Activated CD8-positive, alpha-beta T cell treated with anti-CD3 and anti-CD28 coated beads, Interleukin-2, amount 10 ng/mL, durations not matched to agents 7 days and 5 days (primary cell): ENCODE data around the gene TMX3. TPM values are rescaled to one million over a fixed set of nuclear protein-coding genes. Genes with fewer than 3 reads are reported as not detected.

Experiments
- ATAC-seq: fragments of 150-1000 bp; cut with Tn5 transposase; one replicate; pipeline ENCODE4 v1.10.0; 2021; ENCODE audit warnings: moderate library complexity
- CTCF ChIA-PET: fragments of 350-600 bp; sonication (Branson Sonifier 250); formaldehyde crosslinking; loops from one replicate; lab custom pipeline; 2021; ENCODE audit warnings: antibody characterized with exemption; lab: Charles Lee
- POLR2A ChIA-PET: fragments of 350-600 bp; sonication (Branson Sonifier 250); formaldehyde crosslinking; loops from one replicate; lab custom pipeline; 2021; ENCODE audit warnings: antibody characterized with exemption; lab: Charles Lee
- DNase-seq: peaks from one replicate; pipeline ENCODE4 v3.0.0-alpha.2; 2020
- H3K27ac Mint-ChIP-seq: one replicate; pipeline ENCODE4 v1.8.0; 2021; ENCODE audit warnings: mild to moderate bottlenecking, mixed read lengths
- H3K27me3 Mint-ChIP-seq: one replicate; pipeline ENCODE4 v1.8.0; 2021; ENCODE audit warnings: low read depth, mixed read lengths
- H3K36me3 Mint-ChIP-seq: one replicate; pipeline ENCODE4 v1.8.0; 2021; ENCODE audit warnings: low read depth, mixed read lengths
- H3K4me1 Mint-ChIP-seq: one replicate; pipeline ENCODE4 v1.8.0; 2021; ENCODE audit warnings: low read depth, mixed read lengths
- H3K4me3 Mint-ChIP-seq: one replicate; pipeline ENCODE4 v1.8.0; 2021; ENCODE audit warnings: mild to moderate bottlenecking, mixed read lengths
- H3K9me3 Mint-ChIP-seq: one replicate; pipeline ENCODE4 v1.8.0; 2022; ENCODE audit warnings: mixed read lengths; ENCODE audit not compliant: insufficient read depth
- total RNA-seq, 2 experiments: library from RNA; stranded (reverse); gene quantifications; one replicate each; pipeline ENCODE4 v1.2.3, GENCODE V29; 2021

The TMX3 gene
- total RNA-seq, 2 experiments from 2014 or later, result 51.8 to 53.3 TPM

- H3K27ac Mint-ChIP-seq, result no peak overlapping the region
- ChIA-PET POLR2A (no interaction called here), CTCF (interaction anchor here (0.6 kb wide), 1 partner anchor 30 kb away, joined by 3 read pairs; no protein-coding TSS in a partner anchor)
- ATAC-seq (no peak), DNase-seq (no peak)
- peaks cover 58% of the 10 kb centered on the region for H3K36me3 Mint-ChIP-seq
- no peak overlapping the region for H3K4me3 Mint-ChIP-seq
- H3K27me3 Mint-ChIP-seq, result no peaks in the 10 kb centered on the region
- peaks cover 15% of the 10 kb centered on the region for H3K4me1 Mint-ChIP-seq
- H3K9me3 Mint-ChIP-seq, result no peaks in the 10 kb centered on the region
These were observed 11.6 kb downstream of the TMX3 start for GRCh38 chr18:68703326-68703725.

DNA sequence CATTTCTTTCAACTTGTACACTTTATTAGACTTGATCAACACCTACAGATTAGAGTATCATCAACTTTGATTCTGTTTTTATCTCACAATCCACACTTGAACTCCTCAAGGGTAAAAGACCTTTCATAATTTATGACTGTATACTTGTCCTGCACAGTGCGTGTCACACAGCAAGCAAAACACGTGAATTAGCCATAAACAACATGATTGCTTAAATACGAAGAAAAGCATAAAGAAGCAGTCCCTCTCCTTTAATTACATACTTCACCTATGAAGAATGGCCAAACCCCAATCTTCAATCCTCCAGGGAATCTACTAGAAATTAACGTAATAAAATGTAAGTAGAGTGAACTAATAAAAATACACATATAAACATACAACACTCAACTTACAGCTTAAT, 13.6 kb downstream of the TMX3 start:
- no peaks in the 10 kb centered on the region for H3K9me3 Mint-ChIP-seq
- H3K27me3 Mint-ChIP-seq, result no peaks in the 10 kb centered on the region
- peaks cover 51% of the 10 kb centered on the region for H3K36me3 Mint-ChIP-seq
- H3K27ac Mint-ChIP-seq, result no peak overlapping the region
- ChIA-PET CTCF (no interaction called here), POLR2A (no interaction called here)
- no peak overlapping the region for H3K4me3 Mint-ChIP-seq
- no peak for DNase-seq
- H3K4me1 Mint-ChIP-seq, result peaks cover 15% of the 10 kb centered on the region
- ATAC-seq, result no peak

- no peak for ATAC-seq
- ChIA-PET POLR2A (no interaction called here), CTCF (interaction anchor here (0.6 kb wide), 1 partner anchor 10 kb away, joined by 3 read pairs; no protein-coding TSS in a partner anchor)
- no peak overlapping the region for H3K27ac Mint-ChIP-seq
- peaks cover 50% of the 10 kb centered on the region for H3K36me3 Mint-ChIP-seq
- no peaks in the 10 kb centered on the region for H3K27me3 Mint-ChIP-seq
- peaks cover 18% of the 10 kb centered on the region for H3K4me1 Mint-ChIP-seq
- H3K4me3 Mint-ChIP-seq, result no peak overlapping the region
- DNase-seq, result no peak
- no peaks in the 10 kb centered on the region for H3K9me3 Mint-ChIP-seq
These were observed 15.9 kb downstream of the TMX3 start for GRCh38 chr18:68699043-68699442.

DNA sequence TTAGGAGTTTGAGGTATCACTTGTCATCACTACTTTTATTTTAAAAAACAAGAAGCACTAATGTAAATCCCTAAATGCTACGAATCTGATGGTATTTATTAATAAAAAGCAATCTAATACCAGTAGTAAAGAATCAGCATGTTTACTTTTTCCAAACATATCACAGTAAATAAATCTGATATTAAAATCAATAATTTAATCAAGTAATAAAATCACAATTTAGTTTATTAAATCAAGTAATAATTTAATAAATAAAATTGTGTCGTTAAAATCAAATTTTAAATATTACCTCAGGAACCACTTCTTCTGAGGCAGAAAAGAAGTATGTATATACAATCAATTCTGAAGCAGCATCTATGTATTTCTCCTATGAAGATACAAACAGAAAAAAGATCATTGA, 18.0 kb downstream of the TMX3 start:
- no peak for ATAC-seq

GRCh38 chr18:68694316-68694715, 20.6 kb downstream of the TMX3 start:
- H3K9me3 Mint-ChIP-seq, result no peaks in the 10 kb centered on the region
- ATAC-seq, result no peak
- H3K36me3 Mint-ChIP-seq, result peaks cover 41% of the 10 kb centered on the region
- H3K27ac Mint-ChIP-seq, result no peak overlapping the region
- ChIA-PET POLR2A (interaction anchor here (0.6 kb wide), 1 partner anchor 1450 kb away, joined by 3 read pairs; no protein-coding TSS in a partner anchor), CTCF (interaction anchor here (0.9 kb wide), 1 partner anchor 10 kb away, joined by 3 read pairs; no protein-coding TSS in a partner anchor)
- H3K27me3 Mint-ChIP-seq, result no peaks in the 10 kb centered on the region
- no peak overlapping the region for H3K4me3 Mint-ChIP-seq
- peaks cover 7% of the 10 kb centered on the region for H3K4me1 Mint-ChIP-seq
- no peak for DNase-seq

More for the DNA sequence above, 18.0 kb downstream of the TMX3 start:
- Mint-ChIP-seq H3K4me1 (peaks cover 7% of the 10 kb centered on the region), H3K9me3 (no peaks in the 10 kb centered on the region), H3K27me3 (no peaks in the 10 kb centered on the region), H3K36me3 (peaks cover 46% of the 10 kb centered on the region), H3K27ac (no peak overlapping the region), H3K4me3 (no peak overlapping the region)
- DNase-seq, result no peak
- CTCF ChIA-PET, result no interaction called here
- POLR2A ChIA-PET, result no interaction called here

- Mint-ChIP-seq H3K27ac (no peak overlapping the region), H3K9me3 (no peaks in the 10 kb centered on the region), H3K36me3 (peaks cover 37% of the 10 kb centered on the region), H3K4me3 (no peak overlapping the region), H3K27me3 (no peaks in the 10 kb centered on the region), H3K4me1 (peaks cover 7% of the 10 kb centered on the region)
- no peak for DNase-seq
- ChIA-PET POLR2A (no interaction called here), CTCF (no interaction called here)
- ATAC-seq, result no peak
These were observed 21.7 kb downstream of the TMX3 start for GRCh38 chr18:68693091-68693815.

GRCh38 chr18:68679528-68679927, 35.4 kb downstream of the TMX3 start:
- Mint-ChIP-seq H3K36me3 (peaks cover 34% of the 10 kb centered on the region), H3K4me1 (no peaks in the 10 kb centered on the region), H3K9me3 (no peaks in the 10 kb centered on the region), H3K4me3 (no peak overlapping the region), H3K27ac (no peak overlapping the region), H3K27me3 (no peaks in the 10 kb centered on the region)
- ATAC-seq, result no peak
- CTCF ChIA-PET, result no interaction called here
- DNase-seq, result no peak
- POLR2A ChIA-PET, result no interaction called here

- Mint-ChIP-seq H3K36me3 (peaks cover 31% of the 10 kb centered on the region), H3K4me3 (no peak overlapping the region), H3K4me1 (no peaks in the 10 kb centered on the region), H3K27me3 (no peaks in the 10 kb centered on the region), H3K9me3 (no peaks in the 10 kb centered on the region), H3K27ac (no peak overlapping the region)
- ATAC-seq (no peak), DNase-seq (no peak)
- CTCF ChIA-PET, result interaction anchor here (0.6 to 1.5 kb wide), 2 partner anchors 10 to 46 kb away, joined by 3 to 5 read pairs; no protein-coding TSS in a partner anchor
- POLR2A ChIA-PET, result no interaction called here
These were observed 38.0 kb downstream of the TMX3 start for GRCh38 chr18:68676913-68677312.

- DNase-seq (no peak), ATAC-seq (no peak)
- no peaks in the 10 kb centered on the region for H3K4me1 Mint-ChIP-seq
- CTCF ChIA-PET, result no interaction called here
- POLR2A ChIA-PET, result no interaction called here
- H3K27me3 Mint-ChIP-seq, result no peaks in the 10 kb centered on the region
- no peaks in the 10 kb centered on the region for H3K36me3 Mint-ChIP-seq
- H3K4me3 Mint-ChIP-seq, result no peak overlapping the region
- no peak overlapping the region for H3K27ac Mint-ChIP-seq
- H3K9me3 Mint-ChIP-seq, result no peaks in the 10 kb centered on the region
These were observed 47.8 kb downstream of the TMX3 start for GRCh38 chr18:68667121-68667520.

- ATAC-seq (no peak), DNase-seq (no peak)
- Mint-ChIP-seq H3K4me3 (no peak overlapping the region), H3K36me3 (no peaks in the 10 kb centered on the region), H3K27ac (no peak overlapping the region), H3K27me3 (no peaks in the 10 kb centered on the region), H3K9me3 (no peaks in the 10 kb centered on the region), H3K4me1 (no peaks in the 10 kb centered on the region)
- POLR2A ChIA-PET, result no interaction called here
- CTCF ChIA-PET, result no interaction called here
These were observed 48.5 kb downstream of the TMX3 start for GRCh38 chr18:68666381-68666780.

- Mint-ChIP-seq H3K27ac (no peak overlapping the region), H3K9me3 (no peaks in the 10 kb centered on the region), H3K27me3 (no peaks in the 10 kb centered on the region), H3K4me3 (no peak overlapping the region), H3K4me1 (no peaks in the 10 kb centered on the region), H3K36me3 (no peaks in the 10 kb centered on the region)
- ChIA-PET CTCF (no interaction called here), POLR2A (no interaction called here)
- ATAC-seq (no peak), DNase-seq (no peak)
These were observed 49.3 kb downstream of the TMX3 start for GRCh38 chr18:68665628-68666027.

DNA sequence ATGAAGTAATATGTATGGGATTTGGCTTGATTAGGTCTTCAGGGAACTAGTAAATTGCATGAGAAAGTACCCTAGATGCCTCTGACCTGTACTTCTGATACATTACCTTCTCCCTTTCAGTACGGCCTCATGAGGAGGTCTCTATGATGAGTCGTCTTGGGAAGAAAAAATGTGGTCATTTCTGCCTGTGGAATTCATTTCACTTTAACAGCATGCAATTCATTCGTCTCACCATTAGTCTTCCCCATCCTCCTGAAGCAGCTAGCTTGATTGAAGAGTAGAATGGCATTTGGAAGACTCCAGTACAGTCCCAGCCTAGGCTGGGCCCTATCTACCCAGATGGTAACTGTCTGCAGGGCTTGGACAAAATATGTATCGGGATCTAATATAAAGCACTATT, 52.2 kb downstream of the TMX3 start:
- POLR2A ChIA-PET, result no interaction called here
- no peaks in the 10 kb centered on the region for H3K4me1 Mint-ChIP-seq
- no peak overlapping the region for H3K27ac Mint-ChIP-seq
- no peak for DNase-seq
- no peak overlapping the region for H3K4me3 Mint-ChIP-seq
- H3K36me3 Mint-ChIP-seq, result no peaks in the 10 kb centered on the region
- no peaks in the 10 kb centered on the region for H3K27me3 Mint-ChIP-seq
- CTCF ChIA-PET, result no interaction called here
- no peaks in the 10 kb centered on the region for H3K9me3 Mint-ChIP-seq
- ATAC-seq, result no peak
